Fibroblast of pulmonary artery (primary cell): ENCODE measurements around the gene GABRR3.
A peak's percentile ranks its signal among the peaks of the same experiment; 100 is the strongest.

Experiments used
- DNase-seq: peaks from one replicate; pipeline ENCODE4 v3.0.0-alpha.2; 2010; ENCODE audit warnings: low read depth
- H3K4me3 ChIP-seq: replicated peaks from 2 replicates; pipeline ENCODE4 v1.5.1; 2011; ENCODE audit warnings: low read depth, mild to moderate bottlenecking, control low read depth, low read length, moderate library complexity
- CTCF ChIP-seq: IDR thresholded peaks from 2 replicates; pipeline ENCODE4 v1.5.1; 2011; ENCODE audit warnings: mild to moderate bottlenecking, control low read depth, low read length, inconsistent platforms; ENCODE audit errors: missing control alignments

The GABRR3 gene

GRCh38 chr3:98049271-98049670 is 14.2 kb upstream of the GABRR3 start:
- no peak overlapping the region for H3K4me3 ChIP-seq
- DNase-seq = no peak
- TF ChIP-seq CTCF = no peak

GRCh38 chr3:98048586-98048985 is 13.5 kb upstream of the GABRR3 start:
- TF ChIP-seq CTCF = no peak
- no peak for DNase-seq

DNA sequence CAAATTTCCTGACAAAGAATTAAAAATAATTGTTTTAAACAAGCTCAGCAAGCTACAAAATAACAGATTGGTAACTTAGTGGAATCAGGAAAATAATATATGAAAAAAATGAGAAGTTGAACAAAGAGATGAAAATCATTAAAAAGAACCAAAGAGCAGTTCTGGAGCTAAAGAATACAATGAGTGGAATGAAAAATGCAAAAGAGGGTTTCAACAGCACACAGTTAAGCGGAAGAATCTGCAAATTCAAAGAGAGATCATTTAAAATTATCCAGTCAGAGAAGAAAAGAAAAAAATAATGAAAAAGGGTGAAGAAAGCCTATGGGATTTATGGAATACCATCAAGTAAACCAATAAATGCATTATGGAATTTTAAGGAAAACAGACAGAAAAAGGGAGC is 6.2 kb upstream of the GABRR3 start:
- H3K4me3 ChIP-seq = no peak overlapping the region
- DNase-seq = no peak
- TF ChIP-seq CTCF = no peak

More at GRCh38 chr3:98048586-98048985, 13.5 kb upstream of the GABRR3 start:
- H3K4me3 ChIP-seq = no peak overlapping the region

GRCh38 chr3:98039322-98040024 is 4.4 kb upstream of the GABRR3 start:
- peak overlapping the region; percentile 49 for H3K4me3 ChIP-seq
- peak; percentile 93 for DNase-seq
- peak; percentile 70 for TF ChIP-seq CTCF

GRCh38 chr3:98038876-98039275 is 3.8 kb upstream of the GABRR3 start:
- TF ChIP-seq CTCF = no peak
- H3K4me3 ChIP-seq = no peak overlapping the region
- DNase-seq = no peak

DNA sequence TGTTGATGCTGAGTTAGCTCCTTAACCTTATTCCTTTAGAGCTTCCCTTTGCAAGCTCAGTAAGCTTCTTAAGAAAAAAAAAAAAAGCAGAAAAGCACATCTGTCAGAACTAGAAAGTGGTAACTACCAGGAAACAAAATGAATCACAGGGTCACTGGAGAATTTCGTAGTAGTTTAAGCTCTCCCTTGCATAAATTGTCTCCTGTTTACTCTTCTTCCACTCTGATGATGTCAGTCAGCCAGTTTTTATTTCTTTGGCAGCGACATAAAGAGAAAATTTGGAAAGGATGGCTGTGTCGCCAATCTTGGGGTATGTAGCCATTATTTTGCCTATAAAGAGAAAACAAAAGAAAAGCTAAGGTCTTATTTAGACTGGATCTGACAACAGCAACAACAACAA is 3.2 kb upstream of the GABRR3 start:
- H3K4me3 ChIP-seq = no peak overlapping the region
- no peak for TF ChIP-seq CTCF
- peak; percentile 13 for DNase-seq

DNA sequence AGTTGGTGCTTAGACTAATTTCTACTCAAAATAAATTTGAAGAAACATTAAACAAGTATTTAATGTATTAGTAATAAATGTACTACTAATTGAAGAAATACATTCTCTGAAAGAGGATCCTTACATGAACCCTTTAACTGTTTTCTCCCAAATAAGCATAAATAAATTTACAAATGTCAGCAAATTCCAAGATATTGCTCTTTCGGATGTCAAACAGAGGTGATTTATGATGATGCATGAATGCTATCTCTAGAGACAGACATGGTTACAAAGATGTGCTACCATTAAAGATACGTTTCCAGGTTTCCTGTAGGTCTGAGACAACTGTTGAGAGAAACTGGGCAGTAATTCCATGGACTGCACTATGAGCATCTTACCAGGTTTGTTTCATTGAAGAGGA is 629 bp downstream of the GABRR3 start:
- TF ChIP-seq CTCF = no peak
- H3K4me3 ChIP-seq = no peak overlapping the region
- no peak for DNase-seq
